Ovary (tissue), 3 donors: ENCODE data around the gene GMEB1.

Experiments used
- EP300 ChIP-seq: sonication (generic); formaldehyde crosslinking; IDR thresholded peaks from one replicate; pipeline ENCODE4 v1.6.1; 2017; ENCODE audit warnings: antibody characterized with exemption
- POLR2A ChIP-seq: fragments of 450-650 bp; IDR thresholded peaks from one replicate; pipeline ENCODE4 v1.6.1; 2017; ENCODE audit warnings: antibody characterized with exemption, mild to moderate bottlenecking, moderate library complexity
- TF ChIP-seq, protein P1 (sequence below), 3 donors: fragments of 450-650 bp in 2 of 3; fragments of 200-600 bp in 1 of 3; IDR thresholded peaks; one replicate each; pipeline versions ENCODE4 v1.5.1 to v1.8.0; 2016 to 2022; ENCODE audit warnings: antibody characterized with exemption in 3 of 3, mild to moderate bottlenecking in 1 of 3
- donor health status: DM: no; HTN: no; CAD: no.

DNA sequence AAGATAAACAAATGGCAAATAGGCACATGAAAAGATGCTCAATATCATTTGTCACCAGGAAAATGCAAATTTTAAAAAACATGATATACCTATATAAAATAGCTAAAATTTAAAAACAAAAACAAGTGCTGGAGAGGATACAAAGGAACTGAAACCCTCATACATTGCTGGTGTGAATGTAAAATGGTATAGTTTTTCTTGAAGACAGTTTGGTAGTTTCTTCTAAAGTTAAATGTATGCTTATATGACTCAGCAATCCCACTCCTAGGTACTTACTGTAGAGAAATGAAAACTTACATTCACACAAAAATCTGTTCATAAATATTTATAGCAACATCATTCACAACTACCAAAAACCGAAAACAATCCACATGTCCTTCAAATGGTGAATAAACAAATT is 36.9 kb upstream of the GMEB1 start:
- TF ChIP-seq, protein P1, sequence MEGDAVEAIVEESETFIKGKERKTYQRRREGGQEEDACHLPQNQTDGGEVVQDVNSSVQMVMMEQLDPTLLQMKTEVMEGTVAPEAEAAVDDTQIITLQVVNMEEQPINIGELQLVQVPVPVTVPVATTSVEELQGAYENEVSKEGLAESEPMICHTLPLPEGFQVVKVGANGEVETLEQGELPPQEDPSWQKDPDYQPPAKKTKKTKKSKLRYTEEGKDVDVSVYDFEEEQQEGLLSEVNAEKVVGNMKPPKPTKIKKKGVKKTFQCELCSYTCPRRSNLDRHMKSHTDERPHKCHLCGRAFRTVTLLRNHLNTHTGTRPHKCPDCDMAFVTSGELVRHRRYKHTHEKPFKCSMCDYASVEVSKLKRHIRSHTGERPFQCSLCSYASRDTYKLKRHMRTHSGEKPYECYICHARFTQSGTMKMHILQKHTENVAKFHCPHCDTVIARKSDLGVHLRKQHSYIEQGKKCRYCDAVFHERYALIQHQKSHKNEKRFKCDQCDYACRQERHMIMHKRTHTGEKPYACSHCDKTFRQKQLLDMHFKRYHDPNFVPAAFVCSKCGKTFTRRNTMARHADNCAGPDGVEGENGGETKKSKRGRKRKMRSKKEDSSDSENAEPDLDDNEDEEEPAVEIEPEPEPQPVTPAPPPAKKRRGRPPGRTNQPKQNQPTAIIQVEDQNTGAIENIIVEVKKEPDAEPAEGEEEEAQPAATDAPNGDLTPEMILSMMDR (IDR thresholded peaks at IDR 0.05), result no peak
- TF ChIP-seq POLR2A, result no peak
- TF ChIP-seq EP300, result no peak
